WTC11 (cell line): ENCODE measurements around the gene RIC1. TPM values are rescaled to one million over a fixed set of nuclear protein-coding genes. Genes with fewer than 3 reads are reported as not detected.

Experiments
- ATAC-seq: fragments of 200-7000 bp; cut with Tn5 transposase; 2 replicates; pipeline ENCODE4 v1.10.0; 2021; ENCODE audit warnings: mild to moderate bottlenecking, moderate library complexity
- CTCF ChIA-PET: fragments of 300-600 bp; sonication (Branson Sonifier 250); formaldehyde crosslinking; loops from one replicate; lab custom pipeline; 2021; ENCODE audit warnings: antibody characterized with exemption; lab: Charles Lee
- POLR2A ChIA-PET: fragments of 350-600 bp; sonication (Branson Sonifier 250); formaldehyde crosslinking; loops from one replicate; lab custom pipeline; 2021; ENCODE audit warnings: antibody characterized with exemption; lab: Charles Lee
- DNase-seq: peaks from one replicate; pipeline ENCODE4 v3.0.0; 2021; ENCODE audit warnings: low spot score
- H3K27ac Mint-ChIP-seq: 2 replicates; pipeline ENCODE4 v1.8.0; 2021; ENCODE audit warnings: mixed read lengths
- H3K27me3 Mint-ChIP-seq: 2 replicates; pipeline ENCODE4 v1.8.0; 2021; ENCODE audit warnings: low read depth, mild to moderate bottlenecking, moderate library complexity, mixed read lengths
- H3K36me3 Mint-ChIP-seq: 2 replicates; pipeline ENCODE4 v1.8.0; 2021; ENCODE audit warnings: mixed read lengths
- H3K4me1 Mint-ChIP-seq: 2 replicates; pipeline ENCODE4 v1.8.0; 2022; ENCODE audit warnings: mixed read lengths
- H3K4me3 Mint-ChIP-seq: 2 replicates; pipeline ENCODE4 v1.8.0; 2021; ENCODE audit warnings: mild to moderate bottlenecking, moderate library complexity, mixed read lengths
- H3K9me3 Mint-ChIP-seq: 2 replicates; pipeline ENCODE4 v1.8.0; 2021; ENCODE audit warnings: mixed read lengths
- CBFB ChIP-seq: sonication (generic); formaldehyde crosslinking; IDR thresholded peaks from 2 replicates; pipeline ENCODE4 v1.8.1; 2022; ENCODE audit warnings: mild to moderate bottlenecking, low read depth, missing genetic modification reagents
- CTCF ChIP-seq: fragments of 200-600 bp; IDR thresholded peaks from 2 replicates; pipeline ENCODE4 v1.8.0; 2022; ENCODE audit warnings: antibody characterized with exemption
- EMX1 ChIP-seq: fragments of 250-450 bp; sonication (Bioruptor Pico); IDR thresholded peaks from 2 replicates; pipeline ENCODE4 v1.8.0; 2021; ENCODE audit warnings: mild to moderate bottlenecking
- ERG ChIP-seq: fragments of 250-450 bp; sonication (Bioruptor Pico); IDR thresholded peaks from 2 replicates; pipeline ENCODE4 v1.8.0; 2021; ENCODE audit warnings: mild to moderate bottlenecking
- HMGA2 ChIP-seq: fragments of 250-450 bp; sonication (Bioruptor Pico); IDR thresholded peaks from 2 replicates; pipeline ENCODE4 v1.4.0; 2021; ENCODE audit warnings: mild to moderate bottlenecking, moderate library complexity
- IRF1 ChIP-seq: sonication (generic); formaldehyde crosslinking; IDR thresholded peaks from 2 replicates; pipeline ENCODE4 v1.8.0; 2023; ENCODE audit warnings: missing genetic modification reagents
- NFE2L1 ChIP-seq: sonication (generic); formaldehyde crosslinking; IDR thresholded peaks from 2 replicates; pipeline ENCODE4 v1.8.1; 2023; ENCODE audit warnings: missing genetic modification reagents
- NR2C2 ChIP-seq: sonication (generic); formaldehyde crosslinking; IDR thresholded peaks from 2 replicates; pipeline ENCODE4 v1.8.0; 2022; ENCODE audit warnings: mild to moderate bottlenecking, missing genetic modification reagents
- OVOL2 ChIP-seq: fragments of 250-450 bp; sonication (Bioruptor Pico); IDR thresholded peaks from 2 replicates; pipeline ENCODE4 v1.9.0; 2021; ENCODE audit warnings: mild to moderate bottlenecking, borderline replicate concordance
- RORB ChIP-seq: fragments of 250-450 bp; sonication (Bioruptor Pico); IDR thresholded peaks from 2 replicates; pipeline ENCODE4 v1.9.0; 2021; ENCODE audit warnings: mild to moderate bottlenecking
- SOX15 ChIP-seq: fragments of 250-450 bp; sonication (Bioruptor Pico); IDR thresholded peaks from 2 replicates; pipeline ENCODE4 v1.9.0; 2021; ENCODE audit warnings: mild to moderate bottlenecking
- TEAD4 ChIP-seq: sonication (generic); formaldehyde crosslinking; IDR thresholded peaks from 2 replicates; pipeline ENCODE4 v1.8.0; 2022; ENCODE audit warnings: mild to moderate bottlenecking, missing genetic modification reagents
- TP53 ChIP-seq: sonication (generic); formaldehyde crosslinking; IDR thresholded peaks from 2 replicates; pipeline ENCODE4 v1.8.1; 2023; ENCODE audit warnings: mild to moderate bottlenecking, missing genetic modification reagents
- ZNF263 ChIP-seq: sonication (generic); formaldehyde crosslinking; IDR thresholded peaks from 2 replicates; pipeline ENCODE4 v1.8.1; 2022; ENCODE audit warnings: low read depth, mild to moderate bottlenecking, moderate library complexity, missing genetic modification reagents
- ZSCAN18 ChIP-seq: fragments of 250-450 bp; sonication (Bioruptor Pico); IDR thresholded peaks from 2 replicates; pipeline ENCODE4 v2.1.2; 2022; ENCODE audit warnings: mild to moderate bottlenecking, moderate library complexity
- total RNA-seq: library from RNA; stranded (reverse); gene quantifications from 3 replicates; pipeline ENCODE4 v1.2.3, GENCODE V29; 2021
- TF ChIP-seq, protein P1 (sequence below): sonication (generic); formaldehyde crosslinking; IDR thresholded peaks from 2 replicates; pipeline ENCODE4 v1.8.1; 2023; ENCODE audit warnings: mild to moderate bottlenecking, missing genetic modification reagents
- TF ChIP-seq, protein P2 (sequence below): sonication (generic); formaldehyde crosslinking; conservative IDR thresholded peaks from 2 replicates; pipeline ENCODE4 v1.8.1; 2023; ENCODE audit warnings: mild to moderate bottlenecking, low read depth, missing genetic modification reagents, moderate library complexity

Gene RIC1
- total RNA-seq, 1 experiment from 2014 or later: 18.9 TPM

GRCh38 chr9:5718296-5719032 lies 89.6 kb downstream of the RIC1 start:
- POLR2A ChIA-PET: no interaction called here
- no peak overlapping the region for H3K4me3 Mint-ChIP-seq
- peaks cover 15% of the 10 kb centered on the region for H3K9me3 Mint-ChIP-seq
- DNase-seq (no peak), ATAC-seq (no peak)
- H3K36me3 Mint-ChIP-seq: peaks cover 39% of the 10 kb centered on the region
- no peak overlapping the region for H3K27ac Mint-ChIP-seq
- CTCF ChIA-PET: no interaction called here
- H3K27me3 Mint-ChIP-seq: no peaks in the 10 kb centered on the region
- no peak for TF ChIP-seq NFE2L1 (CRISPR knock-in tag)
- no peak for TF ChIP-seq OVOL2 (CRISPR knock-in tag)
- H3K4me1 Mint-ChIP-seq: no peaks in the 10 kb centered on the region

DNA sequence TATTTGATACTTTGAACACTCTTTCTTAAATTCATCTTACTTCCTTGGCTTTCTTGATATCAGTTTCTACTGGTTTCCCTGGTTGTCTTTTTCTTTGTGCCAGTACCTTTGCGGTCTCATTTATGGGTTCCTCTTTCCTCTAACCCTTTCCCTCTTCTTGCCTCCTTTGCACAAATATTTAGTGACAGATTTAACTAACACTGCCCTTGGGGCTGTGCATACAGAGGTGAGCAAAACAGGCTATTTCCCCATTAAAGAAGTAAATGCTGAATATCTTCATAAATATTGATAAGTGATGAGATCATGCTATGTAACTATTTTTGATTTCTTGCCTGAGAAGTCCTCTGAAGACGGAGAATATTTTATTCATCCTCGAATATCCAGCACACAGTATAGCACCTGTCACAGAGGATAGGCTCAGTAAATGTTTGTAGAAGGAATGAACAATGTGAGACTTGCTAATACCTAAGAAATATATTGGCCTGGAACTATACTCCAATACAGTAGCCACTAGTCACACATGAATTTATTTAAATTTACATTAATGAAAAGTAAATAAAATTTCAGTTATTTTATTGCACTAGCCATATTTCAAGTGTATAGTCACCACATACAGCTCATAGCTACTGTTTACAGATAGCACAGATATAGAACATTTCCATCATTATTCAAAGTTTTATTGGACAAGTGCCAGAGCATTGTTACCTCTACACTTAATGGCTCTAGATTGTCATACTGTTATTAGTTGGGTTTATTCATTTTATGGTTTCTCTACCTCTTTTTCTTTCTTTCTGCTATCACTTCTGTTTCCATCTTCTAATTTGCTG lies 90.4 kb downstream of the RIC1 start:
- Mint-ChIP-seq H3K36me3 (peaks cover 43% of the 10 kb centered on the region), H3K4me1 (no peaks in the 10 kb centered on the region), H3K4me3 (no peak overlapping the region), H3K9me3 (peaks cover 15% of the 10 kb centered on the region), H3K27me3 (no peaks in the 10 kb centered on the region), H3K27ac (no peak overlapping the region)
- ATAC-seq (no peak), DNase-seq (no peak)
- CTCF ChIA-PET: no interaction called here
- no peak for TF ChIP-seq RORB
- TF ChIP-seq EMX1 (CRISPR knock-in tag): no peak
- no peak for TF ChIP-seq HMGA2 (CRISPR knock-in tag)
- no peak for TF ChIP-seq SOX15 (CRISPR knock-in tag)
- no peak for TF ChIP-seq CBFB (CRISPR knock-in tag)
- TF ChIP-seq CTCF: no peak
- no peak for TF ChIP-seq IRF1 (CRISPR knock-in tag)
- TF ChIP-seq ZNF263: no peak
- TF ChIP-seq ERG: no peak
- TF ChIP-seq ZSCAN18 (CRISPR knock-in tag): no peak
- no peak for TF ChIP-seq TP53 (CRISPR knock-in tag)
- TF ChIP-seq, protein P1, sequence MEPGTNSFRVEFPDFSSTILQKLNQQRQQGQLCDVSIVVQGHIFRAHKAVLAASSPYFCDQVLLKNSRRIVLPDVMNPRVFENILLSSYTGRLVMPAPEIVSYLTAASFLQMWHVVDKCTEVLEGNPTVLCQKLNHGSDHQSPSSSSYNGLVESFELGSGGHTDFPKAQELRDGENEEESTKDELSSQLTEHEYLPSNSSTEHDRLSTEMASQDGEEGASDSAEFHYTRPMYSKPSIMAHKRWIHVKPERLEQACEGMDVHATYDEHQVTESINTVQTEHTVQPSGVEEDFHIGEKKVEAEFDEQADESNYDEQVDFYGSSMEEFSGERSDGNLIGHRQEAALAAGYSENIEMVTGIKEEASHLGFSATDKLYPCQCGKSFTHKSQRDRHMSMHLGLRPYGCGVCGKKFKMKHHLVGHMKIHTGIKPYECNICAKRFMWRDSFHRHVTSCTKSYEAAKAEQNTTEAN: no peak
- no peak for TF ChIP-seq NR2C2 (CRISPR knock-in tag)
- TF ChIP-seq, protein P2, sequence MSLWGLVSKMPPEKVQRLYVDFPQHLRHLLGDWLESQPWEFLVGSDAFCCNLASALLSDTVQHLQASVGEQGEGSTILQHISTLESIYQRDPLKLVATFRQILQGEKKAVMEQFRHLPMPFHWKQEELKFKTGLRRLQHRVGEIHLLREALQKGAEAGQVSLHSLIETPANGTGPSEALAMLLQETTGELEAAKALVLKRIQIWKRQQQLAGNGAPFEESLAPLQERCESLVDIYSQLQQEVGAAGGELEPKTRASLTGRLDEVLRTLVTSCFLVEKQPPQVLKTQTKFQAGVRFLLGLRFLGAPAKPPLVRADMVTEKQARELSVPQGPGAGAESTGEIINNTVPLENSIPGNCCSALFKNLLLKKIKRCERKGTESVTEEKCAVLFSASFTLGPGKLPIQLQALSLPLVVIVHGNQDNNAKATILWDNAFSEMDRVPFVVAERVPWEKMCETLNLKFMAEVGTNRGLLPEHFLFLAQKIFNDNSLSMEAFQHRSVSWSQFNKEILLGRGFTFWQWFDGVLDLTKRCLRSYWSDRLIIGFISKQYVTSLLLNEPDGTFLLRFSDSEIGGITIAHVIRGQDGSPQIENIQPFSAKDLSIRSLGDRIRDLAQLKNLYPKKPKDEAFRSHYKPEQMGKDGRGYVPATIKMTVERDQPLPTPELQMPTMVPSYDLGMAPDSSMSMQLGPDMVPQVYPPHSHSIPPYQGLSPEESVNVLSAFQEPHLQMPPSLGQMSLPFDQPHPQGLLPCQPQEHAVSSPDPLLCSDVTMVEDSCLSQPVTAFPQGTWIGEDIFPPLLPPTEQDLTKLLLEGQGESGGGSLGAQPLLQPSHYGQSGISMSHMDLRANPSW (CRISPR knock-in tag): no peak
- TF ChIP-seq TEAD4 (CRISPR knock-in tag): no peak
- POLR2A ChIA-PET: interaction anchor here (0.6 kb wide), 1 partner anchor 915 kb away, joined by 6 read pairs; no protein-coding TSS in a partner anchor
